Smooth muscle cell (in vitro differentiated cells): Measurements from ENCODE around the gene UNC5B. TPM values are rescaled to one million over a fixed set of nuclear protein-coding genes. Genes with fewer than 3 reads are reported as not detected.

Source experiments
- DNase-seq: peaks from one replicate; lab custom pipeline; 2025; ENCODE audit not compliant: unreplicated experiment; lab: John Stamatoyannopoulos, UW
- H2AFZ ChIP-seq: fragments of 200-600 bp; sonication (generic); 2 replicates; pipeline ENCODE4 v1.6.0; 2016; ENCODE audit warnings: antibody characterized with exemption, low read depth, mild to moderate bottlenecking
- H3F3A ChIP-seq: fragments of 200-600 bp; sonication (generic); 2 replicates; pipeline ENCODE4 v1.6.0; 2017; ENCODE audit warnings: antibody characterized with exemption, low read depth
- H3K27ac ChIP-seq: fragments of 200-600 bp; sonication (generic); 2 replicates; pipeline ENCODE4 v1.5.1; 2016; ENCODE audit warnings: low read depth, mild to moderate bottlenecking
- H3K27me3 ChIP-seq: fragments of 200-600 bp; sonication (generic); 2 replicates; pipeline ENCODE4 v1.6.1; 2016; ENCODE audit warnings: low read depth, mild to moderate bottlenecking
- H3K36me3 ChIP-seq: fragments of 200-600 bp; sonication (generic); 2 replicates; pipeline ENCODE4 v1.5.1; 2016; ENCODE audit warnings: low read depth
- H3K4me1 ChIP-seq: fragments of 200-600 bp; sonication (generic); 2 replicates; pipeline ENCODE4 v1.5.1; 2016; ENCODE audit warnings: low read depth
- H3K4me2 ChIP-seq: fragments of 200-600 bp; sonication (generic); 2 replicates; pipeline ENCODE4 v1.6.0; 2016; ENCODE audit warnings: mild to moderate bottlenecking
- H3K4me3 ChIP-seq: fragments of 200-600 bp; sonication (generic); 2 replicates; pipeline ENCODE4 v1.5.1; 2016; ENCODE audit warnings: mild to moderate bottlenecking
- H3K79me2 ChIP-seq: fragments of 200-600 bp; sonication (generic); 2 replicates; pipeline ENCODE4 v1.6.0; 2016; ENCODE audit warnings: low read depth, mild to moderate bottlenecking
- H3K9ac ChIP-seq: fragments of 200-600 bp; sonication (generic); 2 replicates; pipeline ENCODE4 v1.6.0; 2016; ENCODE audit warnings: low read depth
- H3K9me3 ChIP-seq: fragments of 200-600 bp; sonication (generic); replicated peaks from 2 replicates; pipeline ENCODE4 v1.5.1; 2016; ENCODE audit warnings: low read depth
- H4K20me1 ChIP-seq: fragments of 200-600 bp; sonication (generic); 2 replicates; pipeline ENCODE4 v1.6.0; 2016; ENCODE audit warnings: low read depth
- WGBS: methylation state at CpG from one replicate; pipeline ENCODE4 v1.1.7; 2016; ENCODE audit warnings: low lambda C conversion rate; 5-methylcytosine and 5-hydroxymethylcytosine counted together
- polyA plus RNA-seq: library from polyadenylated mRNA; unstranded; fragments of >200 nt; fragmentation: Nextera tagmentation; extraction: Ambion mirVana; gene quantifications from 2 replicates; pipeline ENCODE4 v1.2.1, GENCODE V29; 2016
- total RNA-seq: library from RNA; depleted of rRNA; stranded (reverse); fragments of >200 nt; gene quantifications from 2 replicates; pipeline ENCODE4 v1.2.3, GENCODE V29; 2014
- TF ChIP-seq, protein P1 (sequence below): fragments of 200-600 bp; sonication (generic); IDR thresholded peaks from 2 replicates; pipeline ENCODE4 v1.5.1; 2017; ENCODE audit warnings: borderline replicate concordance, mild to moderate bottlenecking, antibody characterized with exemption; ENCODE audit not compliant: insufficient read depth, poor library complexity, severe bottlenecking

UNC5B gene
- total and polyA plus RNA-seq, 2 experiments from 2014 or later: 89.6 to 142 TPM

DNA sequence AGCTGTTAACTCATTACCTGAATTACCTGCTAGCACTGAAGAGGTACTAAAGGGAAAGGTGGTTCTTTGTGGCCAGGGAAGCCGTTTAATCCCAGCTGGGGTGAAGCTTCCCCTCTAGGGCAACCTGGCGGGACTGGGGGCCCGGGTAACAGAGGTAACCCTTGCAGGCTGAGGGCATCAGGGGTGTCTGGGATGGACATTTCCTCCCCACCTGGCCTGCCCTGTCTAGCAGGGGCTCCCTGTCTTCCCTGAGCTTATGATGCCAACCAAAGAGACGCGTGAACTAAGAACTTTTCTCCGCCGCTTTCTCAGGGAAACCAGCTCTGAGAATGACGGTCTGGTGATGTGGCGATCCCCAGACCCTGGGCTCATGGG lies 52.8 kb downstream of the UNC5B start:
- no peak for DNase-seq
- peak overlapping the region; percentile 91 for H3K27ac ChIP-seq
- H3K79me2 ChIP-seq: peaks cover 75% of the 10 kb centered on the region
- no peaks in the 10 kb centered on the region for H3K9me3 ChIP-seq
- H3K9ac ChIP-seq: peak overlapping the region; percentile 63
- WGBS: 77% methylated on average over 9 of the region's 9 CpGs
- H3K36me3 ChIP-seq: no peaks in the 10 kb centered on the region
- TF ChIP-seq, protein P1, sequence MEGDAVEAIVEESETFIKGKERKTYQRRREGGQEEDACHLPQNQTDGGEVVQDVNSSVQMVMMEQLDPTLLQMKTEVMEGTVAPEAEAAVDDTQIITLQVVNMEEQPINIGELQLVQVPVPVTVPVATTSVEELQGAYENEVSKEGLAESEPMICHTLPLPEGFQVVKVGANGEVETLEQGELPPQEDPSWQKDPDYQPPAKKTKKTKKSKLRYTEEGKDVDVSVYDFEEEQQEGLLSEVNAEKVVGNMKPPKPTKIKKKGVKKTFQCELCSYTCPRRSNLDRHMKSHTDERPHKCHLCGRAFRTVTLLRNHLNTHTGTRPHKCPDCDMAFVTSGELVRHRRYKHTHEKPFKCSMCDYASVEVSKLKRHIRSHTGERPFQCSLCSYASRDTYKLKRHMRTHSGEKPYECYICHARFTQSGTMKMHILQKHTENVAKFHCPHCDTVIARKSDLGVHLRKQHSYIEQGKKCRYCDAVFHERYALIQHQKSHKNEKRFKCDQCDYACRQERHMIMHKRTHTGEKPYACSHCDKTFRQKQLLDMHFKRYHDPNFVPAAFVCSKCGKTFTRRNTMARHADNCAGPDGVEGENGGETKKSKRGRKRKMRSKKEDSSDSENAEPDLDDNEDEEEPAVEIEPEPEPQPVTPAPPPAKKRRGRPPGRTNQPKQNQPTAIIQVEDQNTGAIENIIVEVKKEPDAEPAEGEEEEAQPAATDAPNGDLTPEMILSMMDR: no peak
- H4K20me1 ChIP-seq: peaks cover 76% of the 10 kb centered on the region
- peaks cover 55% of the 10 kb centered on the region for H3F3A ChIP-seq
- no peak overlapping the region for H3K4me3 ChIP-seq
- H3K4me2 ChIP-seq: peak overlapping the region; percentile 43
- H3K27me3 ChIP-seq: no peaks in the 10 kb centered on the region
- H2AFZ ChIP-seq: no peak overlapping the region
- H3K4me1 ChIP-seq: peaks cover 53% of the 10 kb centered on the region

DNA sequence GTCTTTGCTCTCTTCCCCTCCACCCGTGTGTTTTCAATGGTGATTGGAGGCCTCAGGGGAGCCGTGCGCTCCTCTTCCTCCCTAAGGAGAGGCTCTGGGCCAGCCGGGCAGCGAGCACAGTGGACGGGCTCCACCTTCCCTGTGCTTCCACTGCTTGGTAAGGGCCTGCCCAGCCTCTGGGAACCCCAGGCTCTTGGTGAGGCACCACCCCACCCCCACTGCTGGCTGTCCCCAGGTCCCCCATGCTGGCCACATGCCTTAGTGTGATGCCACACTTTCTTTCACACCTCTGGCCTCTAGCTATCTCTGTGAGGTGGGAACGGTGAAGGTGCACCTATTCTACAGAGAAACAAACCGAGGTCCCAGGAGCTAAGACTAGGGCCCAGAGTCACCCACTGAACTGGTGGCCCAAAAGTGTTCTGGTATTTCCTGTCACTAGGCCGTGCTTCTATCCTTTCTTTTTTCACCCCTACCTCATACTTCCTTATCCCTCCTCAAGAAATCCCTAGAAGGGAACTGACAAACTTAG lies 53.3 kb downstream of the UNC5B start:
- H3K4me2 ChIP-seq: peak overlapping the region; percentile 43
- no peaks in the 10 kb centered on the region for H3K36me3 ChIP-seq
- peak overlapping the region; percentile 63 for H3K9ac ChIP-seq
- peaks cover 48% of the 10 kb centered on the region for H3K4me1 ChIP-seq
- peaks cover 52% of the 10 kb centered on the region for H3F3A ChIP-seq
- DNase-seq: no peak
- H2AFZ ChIP-seq: no peak overlapping the region
- H3K9me3 ChIP-seq: no peaks in the 10 kb centered on the region
- H3K79me2 ChIP-seq: peaks cover 79% of the 10 kb centered on the region
- WGBS: 62% methylated on average over 9 of the region's 9 CpGs
- TF ChIP-seq, protein P1: no peak
- peak overlapping the region; percentile 91 for H3K27ac ChIP-seq
- no peak overlapping the region for H3K4me3 ChIP-seq
- no peaks in the 10 kb centered on the region for H3K27me3 ChIP-seq
- peaks cover 78% of the 10 kb centered on the region for H4K20me1 ChIP-seq

DNA sequence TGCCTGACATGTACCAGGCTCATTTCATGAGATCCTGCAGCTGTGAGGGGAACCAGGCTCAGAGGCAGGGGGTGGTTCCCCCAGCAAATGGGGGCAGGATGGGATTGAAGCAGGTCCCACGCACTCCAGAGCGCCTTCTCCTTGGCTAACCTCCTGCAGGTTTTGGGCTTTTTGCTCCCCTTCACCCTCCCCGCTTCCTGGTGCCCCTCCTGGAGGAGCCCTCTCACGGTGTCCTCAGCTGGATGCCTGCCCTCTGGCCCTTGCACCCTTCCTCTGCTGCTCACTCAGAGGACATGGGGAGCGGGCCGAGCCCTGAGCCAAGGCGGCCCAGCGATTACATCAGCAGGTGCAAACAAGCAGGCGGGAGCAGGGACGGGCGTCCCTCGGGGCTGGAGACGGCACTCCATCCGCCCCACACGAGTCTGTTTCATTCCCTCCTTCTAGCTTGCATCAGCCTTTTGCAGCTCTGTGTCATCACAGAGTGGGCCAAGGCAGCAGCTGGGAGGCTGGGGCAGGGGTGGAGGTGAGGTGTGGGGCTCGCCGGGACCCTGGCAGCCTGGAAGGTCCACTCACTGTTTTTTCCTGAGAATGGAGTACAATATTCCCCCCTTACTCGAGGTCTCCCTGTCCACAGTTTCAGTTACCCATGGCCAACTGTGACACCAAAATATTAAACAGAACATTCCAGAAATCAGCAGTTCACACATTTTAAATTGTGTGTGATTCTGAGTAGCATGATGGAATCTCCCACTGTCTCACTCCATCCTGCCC lies 54.0 kb downstream of the UNC5B start:
- Histone ChIP-seq H3K4me3 (no peak overlapping the region), H3K4me1 (peaks cover 42% of the 10 kb centered on the region), H2AFZ (no peak overlapping the region), H3K27ac (peak overlapping the region; percentile 91), H3K27me3 (no peaks in the 10 kb centered on the region), H3F3A (peaks cover 51% of the 10 kb centered on the region), H3K9me3 (no peaks in the 10 kb centered on the region), H3K79me2 (peaks cover 79% of the 10 kb centered on the region), H3K4me2 (peak overlapping the region; percentile 35), H3K9ac (peak overlapping the region; percentile 68), H3K36me3 (no peaks in the 10 kb centered on the region), H4K20me1 (peaks cover 78% of the 10 kb centered on the region)
- 21% methylated on average over 18 of the region's 18 CpGs for WGBS
- DNase-seq: no peak
- TF ChIP-seq, protein P1: no peak

DNA sequence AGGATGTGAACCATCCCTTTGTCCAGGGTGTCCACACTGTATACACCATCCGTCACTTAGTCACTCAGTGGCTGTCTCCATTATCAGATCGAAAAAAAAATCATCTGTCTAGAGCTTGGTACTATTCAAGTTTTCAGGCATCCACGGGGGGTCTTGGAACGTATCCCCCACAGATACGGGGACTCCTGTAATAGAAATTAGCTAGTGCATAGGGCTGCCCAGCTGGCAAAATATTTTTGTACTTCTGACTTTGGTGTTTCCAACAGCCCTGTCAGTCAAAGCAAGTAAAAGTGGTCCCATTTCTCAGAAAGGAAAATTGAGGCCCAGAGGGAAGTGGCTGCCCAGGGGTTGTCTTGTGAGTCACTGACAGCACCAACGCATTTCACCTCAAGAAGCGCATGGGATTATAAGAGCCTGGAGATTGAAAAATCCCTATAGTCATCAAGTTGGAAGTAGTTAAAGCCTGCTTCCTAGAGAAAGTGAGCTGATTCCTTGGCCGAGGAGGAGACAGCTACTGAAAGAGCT lies 54.6 kb downstream of the UNC5B start:
- no peaks in the 10 kb centered on the region for H3K36me3 ChIP-seq
- H3K4me2 ChIP-seq: peak overlapping the region; percentile 35
- no peak for DNase-seq
- H4K20me1 ChIP-seq: peaks cover 81% of the 10 kb centered on the region
- H3K9ac ChIP-seq: peak overlapping the region; percentile 68
- H3K27me3 ChIP-seq: no peaks in the 10 kb centered on the region
- no peak overlapping the region for H2AFZ ChIP-seq
- no peak overlapping the region for H3K4me3 ChIP-seq
- H3K9me3 ChIP-seq: no peaks in the 10 kb centered on the region
- H3F3A ChIP-seq: peaks cover 46% of the 10 kb centered on the region
- peaks cover 35% of the 10 kb centered on the region for H3K4me1 ChIP-seq
- TF ChIP-seq, protein P1: no peak
- WGBS: 54% methylated on average over 8 of the region's 8 CpGs
- peaks cover 79% of the 10 kb centered on the region for H3K79me2 ChIP-seq
- H3K27ac ChIP-seq: peak overlapping the region; percentile 91
